A172 (cell line): ENCODE measurements around the gene EVA1A. TPM values are rescaled to one million over a fixed set of nuclear protein-coding genes. Genes with fewer than 3 reads are reported as not detected.

Experiments used
- DNase-seq: peaks from one replicate; pipeline ENCODE4 v3.0.0-alpha.2; 2015; ENCODE audit warnings: low spot score
- total RNA-seq: library from RNA; depleted of rRNA; stranded (reverse); fragments of >200 nt; shearing (Covaris generic); gene quantifications from 2 replicates; pipeline ENCODE4 v1.2.3, GENCODE V29; 2014

Gene EVA1A
- total RNA-seq, 1 experiment from 2014 or later, result 38.3 TPM

DNA sequence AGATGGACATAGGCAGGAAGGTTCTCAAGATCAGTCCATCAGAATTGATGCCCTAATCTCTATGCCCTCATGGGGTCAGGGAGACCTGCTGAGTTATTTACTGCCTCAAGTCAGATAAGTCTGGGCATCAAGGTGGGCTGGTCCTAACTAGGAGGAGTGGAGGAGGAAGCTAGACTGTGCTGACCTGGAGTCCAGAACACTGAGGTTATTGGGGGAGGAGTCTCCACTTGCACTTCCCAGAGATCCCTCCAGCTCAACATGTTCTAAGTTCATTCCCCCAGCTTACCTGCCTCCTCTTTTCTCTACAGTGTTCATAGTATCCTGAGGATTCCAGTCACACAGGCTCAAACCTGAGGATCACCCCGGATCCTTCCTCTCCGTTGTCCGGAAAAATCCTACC lies 19.3 kb downstream of the EVA1A start:
- no peak for DNase-seq

DNA sequence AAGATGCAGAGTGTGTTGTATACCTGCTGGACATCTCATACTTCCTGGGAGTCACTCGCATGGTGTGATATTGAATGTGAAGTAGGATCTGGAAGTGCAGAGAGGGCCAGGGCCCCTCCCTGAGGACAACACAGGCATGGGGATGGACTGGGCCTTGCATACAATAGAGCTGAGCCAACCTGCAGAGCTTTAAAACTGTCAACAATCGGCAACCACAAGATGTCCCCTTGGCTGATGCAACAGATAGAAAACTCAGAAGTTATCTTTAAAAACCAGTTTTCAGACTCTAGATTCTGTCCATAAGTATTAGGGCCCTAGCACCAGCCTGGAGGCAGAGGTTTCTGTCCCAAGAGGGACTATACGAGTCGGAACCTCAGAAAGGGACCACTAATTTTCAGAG lies 19.7 kb downstream of the EVA1A start:
- no peak for DNase-seq

DNA sequence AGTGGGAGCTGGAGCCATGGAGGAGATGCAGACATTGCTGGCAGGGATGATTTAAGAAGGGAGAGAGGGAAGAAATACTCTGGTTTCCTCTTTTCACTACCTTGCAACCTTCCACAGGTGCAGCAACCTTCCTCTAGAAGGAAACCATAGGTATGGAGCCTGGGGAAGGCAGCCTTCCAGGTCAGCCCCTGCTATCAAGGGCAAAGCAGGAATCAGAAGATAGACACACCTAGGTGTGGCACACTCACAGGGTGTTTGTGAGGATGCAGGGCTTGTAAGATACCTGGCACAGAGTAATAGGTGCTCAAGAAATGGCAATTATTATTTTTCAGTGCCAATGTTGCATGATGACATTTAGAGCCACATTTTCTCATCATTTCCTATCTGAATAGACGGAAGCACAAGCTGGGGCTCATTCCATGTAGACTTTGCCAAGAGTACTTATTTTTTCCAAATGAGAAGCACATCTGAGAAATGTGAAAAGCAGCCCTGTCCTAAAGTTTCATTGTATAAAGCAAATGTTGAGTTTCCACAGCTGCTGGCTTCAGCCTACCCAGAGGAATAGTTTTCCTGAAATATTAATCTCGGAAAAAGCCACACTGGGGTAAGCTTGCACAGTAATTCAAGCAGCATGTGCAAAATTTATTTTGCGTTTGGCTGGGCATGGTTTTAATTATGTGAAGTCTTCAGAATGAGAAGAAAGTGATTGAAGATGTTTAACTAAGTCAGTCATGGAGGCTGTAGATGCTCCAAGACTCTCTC lies 20.6 kb downstream of the EVA1A start:
- no peak for DNase-seq

DNA sequence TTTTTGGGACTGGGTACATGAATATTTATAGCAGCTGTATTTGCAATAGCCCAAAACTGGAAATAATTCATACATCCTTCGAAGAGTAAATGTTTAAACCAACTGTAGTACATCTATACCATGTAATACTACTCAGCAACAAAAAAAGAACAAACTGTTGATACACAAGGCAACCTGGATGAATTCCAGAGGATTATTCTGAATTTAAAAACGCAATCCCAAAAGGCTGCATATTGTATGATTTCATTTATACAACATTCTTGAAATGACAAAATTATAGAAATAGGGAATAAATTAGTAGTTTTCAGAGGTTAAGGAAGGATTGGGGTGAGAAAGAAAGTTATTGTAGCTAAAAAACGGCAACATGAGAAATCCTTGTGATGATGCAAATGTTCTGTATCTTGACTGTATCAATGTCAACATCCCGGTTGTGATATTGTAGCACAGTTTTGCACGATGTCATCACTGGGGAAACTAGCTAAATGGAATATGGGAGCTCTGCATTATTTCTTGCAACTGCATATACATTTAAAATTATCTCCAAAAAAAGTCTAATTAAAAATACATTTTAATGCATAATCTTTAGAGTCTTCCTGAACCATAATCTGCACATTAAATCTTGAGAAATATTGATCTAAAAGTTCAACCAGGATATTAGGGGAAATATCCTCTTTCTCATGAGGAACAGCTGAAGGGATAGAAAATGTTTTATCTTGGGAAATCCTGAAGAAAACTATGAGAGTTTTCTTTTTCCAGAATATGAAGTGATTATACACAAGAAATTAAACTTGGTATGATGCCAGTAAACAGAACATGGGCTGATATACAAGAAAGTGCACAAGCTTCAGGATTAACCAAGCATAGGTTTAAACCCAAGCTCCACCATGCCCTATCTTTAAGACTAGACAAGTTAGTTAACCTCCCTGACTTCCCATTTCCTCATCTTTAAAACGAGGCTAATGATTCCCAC lies 21.9 kb downstream of the EVA1A start:
- DNase-seq, result no peak

DNA sequence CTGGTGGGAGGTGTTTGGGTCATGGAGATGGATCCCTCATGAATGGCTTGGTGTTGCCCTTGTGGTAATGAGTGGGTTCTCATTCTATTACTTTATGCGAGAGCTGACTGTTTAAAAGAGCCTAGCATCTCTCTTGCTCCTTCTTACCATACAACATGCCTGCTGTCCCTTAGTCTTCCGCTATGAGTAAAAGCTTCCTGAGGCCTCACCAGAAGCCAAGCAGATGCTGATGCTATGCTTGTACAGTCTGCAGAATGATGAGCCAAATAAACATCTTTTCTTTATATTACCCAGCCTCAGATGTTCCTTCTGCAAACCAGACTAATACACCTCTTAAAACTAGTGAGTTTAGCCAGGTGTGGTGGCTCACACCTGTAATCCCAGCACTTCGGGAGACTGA lies 23.1 kb downstream of the EVA1A start:
- no peak for DNase-seq

DNA sequence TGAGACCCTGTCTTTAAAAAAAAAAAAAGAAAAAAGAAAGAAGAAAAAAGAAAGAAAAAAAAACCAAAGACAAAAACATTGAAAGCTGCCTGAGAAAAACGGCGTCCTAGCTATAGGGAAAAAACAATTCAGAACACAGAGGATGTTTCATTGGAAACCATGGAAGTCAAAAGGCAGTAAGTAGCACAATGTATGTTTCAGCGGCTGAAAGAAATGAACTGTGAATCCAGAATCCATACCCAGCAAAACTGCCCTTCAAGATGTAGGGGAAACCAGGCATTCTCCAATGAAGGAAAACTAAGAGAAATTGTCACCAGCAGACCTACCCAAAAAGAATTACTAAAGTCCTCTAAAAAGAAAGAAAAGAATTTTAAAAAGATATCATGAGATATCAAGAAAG lies 27.6 kb downstream of the EVA1A start:
- DNase-seq, result no peak

DNA sequence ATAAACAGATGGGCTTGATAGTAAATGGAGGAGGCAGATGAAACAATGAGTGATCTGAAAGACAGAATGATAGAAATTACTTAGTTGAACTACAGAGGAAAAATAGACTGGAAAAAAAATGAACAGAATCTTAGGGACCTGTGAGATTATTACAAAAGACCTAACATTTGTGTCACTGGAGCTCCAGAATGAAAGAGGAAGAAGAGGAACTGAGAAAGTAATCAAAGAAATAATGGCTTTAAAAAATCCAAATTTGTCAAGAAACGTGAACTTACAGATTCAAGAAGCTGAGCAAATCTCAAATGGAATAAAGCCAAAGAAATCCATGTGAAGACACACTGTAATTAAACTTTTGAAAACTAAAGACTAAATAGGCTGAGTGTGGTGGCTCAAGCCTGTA lies 28.3 kb downstream of the EVA1A start:
- no peak for DNase-seq

DNA sequence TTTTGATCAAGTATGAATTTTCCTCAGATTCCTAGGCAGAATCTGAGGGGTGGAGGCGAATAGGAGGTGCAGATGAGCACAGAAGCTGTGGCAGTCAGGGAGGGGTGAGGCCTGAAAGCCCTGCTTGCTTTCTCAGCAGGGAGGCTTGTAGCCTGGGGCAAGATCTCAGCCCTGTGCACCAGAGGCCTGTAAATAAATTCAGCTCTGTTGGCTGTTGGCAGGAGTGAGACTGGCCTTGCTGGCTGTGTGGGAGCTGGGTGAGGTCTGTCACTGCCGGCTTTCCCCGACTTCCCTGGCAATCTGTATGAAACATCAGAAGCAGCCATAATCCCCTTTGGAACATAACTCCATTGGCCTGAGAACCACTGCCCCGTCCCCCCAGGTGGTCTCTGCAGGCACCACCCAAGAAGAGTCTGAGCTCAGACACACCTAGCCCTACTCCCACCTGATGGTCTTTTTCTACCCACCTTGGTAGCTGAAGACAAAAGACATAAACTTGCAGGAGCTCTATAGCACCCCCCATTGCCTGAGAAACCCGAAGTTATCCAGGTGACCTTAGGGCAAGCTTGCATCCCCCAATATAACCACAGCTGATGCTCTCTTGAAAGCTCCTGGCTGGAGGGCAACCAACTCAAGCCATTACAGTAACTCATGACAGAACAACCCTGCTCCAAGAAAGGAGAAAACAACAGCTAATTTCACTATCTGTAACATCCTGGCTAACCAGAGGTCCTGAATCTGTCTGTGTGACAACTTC lies 32.3 kb downstream of the EVA1A start:
- DNase-seq, result peak; percentile 50

DNA sequence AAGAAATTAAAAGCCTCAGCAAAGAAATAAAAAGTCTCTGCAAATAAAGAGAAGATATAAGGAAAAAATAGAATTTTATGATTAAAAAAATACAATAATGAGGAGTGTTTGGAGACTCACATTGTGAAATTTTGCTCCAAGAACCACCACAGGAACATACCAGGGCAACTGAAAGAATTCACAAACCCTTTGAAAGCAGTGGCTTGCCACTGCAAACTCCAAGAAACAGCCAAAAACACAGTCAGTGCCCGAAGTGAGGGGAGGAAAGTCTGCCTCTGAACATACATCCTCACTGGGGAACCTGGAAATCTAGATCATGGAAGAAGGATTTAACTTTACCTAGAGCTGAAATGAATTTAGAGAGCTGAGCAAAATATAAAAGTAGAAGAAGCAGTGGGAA lies 33.1 kb downstream of the EVA1A start:
- DNase-seq, result no peak

DNA sequence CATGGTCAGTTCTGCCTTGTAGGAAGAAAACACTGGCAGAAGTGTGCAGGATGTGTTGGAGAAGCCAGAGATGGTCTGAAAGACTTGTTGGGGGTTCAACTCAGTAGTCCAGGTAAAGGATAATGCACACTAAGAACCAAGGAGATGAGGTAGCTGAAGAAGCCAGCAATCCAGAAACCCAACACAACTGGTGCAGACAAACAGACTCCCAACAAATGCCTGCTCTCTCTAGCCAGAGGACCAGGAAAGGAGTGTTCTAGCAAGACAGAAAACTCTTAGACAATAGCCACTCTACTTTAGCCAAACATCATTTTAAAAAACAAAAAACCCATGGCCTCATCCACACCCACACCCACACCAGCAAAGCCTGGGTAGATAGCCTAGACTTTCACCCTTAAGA lies 33.9 kb downstream of the EVA1A start:
- no peak for DNase-seq

DNA sequence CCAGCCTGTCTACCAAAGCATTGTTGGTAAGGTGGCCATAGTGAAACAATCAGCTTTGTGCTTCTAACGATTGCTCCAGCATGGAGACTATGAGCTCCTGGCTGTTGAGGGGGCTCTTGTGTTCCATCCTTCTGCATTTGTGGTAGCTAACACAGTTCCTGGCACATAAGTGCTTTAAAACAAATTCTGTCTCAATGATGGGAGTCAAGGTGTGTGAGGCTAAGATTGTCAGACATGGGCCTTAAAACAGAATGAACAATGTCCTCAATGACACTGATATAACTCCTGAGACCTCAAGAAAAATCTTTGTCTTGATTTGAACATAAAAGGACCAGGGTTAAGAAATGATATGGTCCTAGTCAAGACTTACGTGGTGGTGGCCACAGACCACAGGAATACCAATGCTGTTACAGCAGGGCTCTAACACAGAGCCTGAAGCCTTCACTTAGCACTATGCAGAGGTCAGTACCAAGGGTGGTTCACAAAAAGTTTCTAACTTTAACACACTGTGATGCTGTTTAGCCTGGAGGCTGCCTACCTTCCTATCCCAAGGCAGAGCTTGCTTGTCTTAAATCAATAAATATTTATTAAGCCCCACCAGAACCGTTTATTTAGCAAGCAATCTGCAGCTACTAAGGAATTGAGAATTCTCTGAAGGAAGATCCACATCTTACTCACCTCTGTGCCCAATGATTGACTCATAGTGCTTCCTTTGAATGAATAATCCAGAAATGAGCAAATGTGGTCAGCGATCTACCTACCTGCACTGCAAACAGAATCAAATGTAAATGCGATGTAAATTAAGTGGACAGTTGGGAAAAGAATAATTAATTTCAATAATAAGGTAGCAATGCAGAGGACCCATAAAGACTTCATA lies 35.1 kb downstream of the EVA1A start:
- no peak for DNase-seq

DNA sequence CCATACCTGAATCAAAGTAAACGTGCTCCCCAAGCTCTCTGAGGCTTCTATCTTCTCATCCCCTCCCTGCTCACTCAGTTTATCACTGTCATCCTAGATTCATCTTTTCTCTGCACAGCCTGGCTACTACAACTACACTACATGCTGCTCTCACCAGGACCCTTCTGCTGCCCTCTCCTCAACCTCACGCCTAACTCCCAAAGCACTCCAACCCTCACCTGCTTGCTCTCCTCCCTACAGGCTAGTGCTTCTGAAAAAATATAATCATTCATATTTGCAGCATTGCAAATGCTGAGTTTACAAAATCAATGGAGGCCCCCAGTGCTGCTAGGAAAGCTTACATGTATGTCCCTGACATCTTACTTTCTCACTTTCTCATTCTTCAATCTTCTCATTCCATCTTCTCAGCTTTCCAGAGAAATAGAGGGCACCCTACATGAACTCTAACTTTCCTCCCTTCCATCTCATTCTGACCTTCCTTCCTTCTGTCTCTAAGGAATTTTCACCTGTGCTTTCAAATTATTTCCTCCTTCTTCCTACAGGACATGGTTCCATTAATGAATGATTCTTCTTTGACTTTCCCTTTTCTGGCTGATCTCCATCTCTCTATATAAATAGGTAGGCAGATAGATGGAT lies 36.3 kb downstream of the EVA1A start:
- no peak for DNase-seq

DNA sequence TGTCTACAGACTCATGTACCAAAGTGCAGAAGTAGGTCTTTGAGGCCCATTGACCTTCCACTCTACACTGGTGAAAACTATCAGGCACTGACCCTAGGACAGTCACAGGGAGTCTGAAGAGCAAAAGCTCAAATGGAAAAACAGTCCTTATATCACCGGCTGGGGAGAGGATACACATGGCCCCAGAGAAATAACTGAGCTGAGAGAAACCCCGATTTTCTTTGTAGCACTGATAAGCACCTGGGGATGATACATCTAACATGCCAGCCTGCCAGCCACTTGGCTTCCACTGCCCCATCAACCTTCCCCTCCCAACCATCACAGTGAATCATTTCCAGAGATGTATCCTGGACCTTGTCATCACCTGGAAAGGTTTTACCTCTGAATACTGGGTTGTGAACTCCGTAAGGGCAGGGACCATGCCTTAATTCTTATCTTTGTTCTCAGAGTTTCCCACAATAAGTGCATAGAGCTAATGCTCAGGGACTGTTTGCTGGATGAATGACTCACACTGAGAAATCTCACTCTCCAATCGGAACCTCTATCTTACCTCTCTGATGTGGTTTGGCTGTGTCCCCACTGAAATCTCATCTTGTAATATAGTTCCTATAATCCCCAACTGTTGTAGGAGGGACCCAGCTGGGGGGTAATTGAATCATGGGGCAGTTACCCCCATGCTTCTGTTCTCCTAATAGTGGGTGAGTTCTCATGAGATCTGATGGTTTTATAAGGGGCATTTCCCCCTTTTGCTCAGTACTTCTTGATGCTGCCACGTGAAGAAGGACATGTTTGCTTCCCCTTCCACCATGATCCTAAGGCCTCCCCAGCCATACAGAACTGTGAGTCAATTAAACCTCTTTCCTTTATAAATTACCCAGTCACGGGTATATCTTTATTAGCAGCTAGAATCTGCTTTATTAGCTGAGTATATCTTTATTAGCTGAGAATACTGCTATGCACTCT lies 37.1 kb downstream of the EVA1A start:
- DNase-seq, result peak; percentile 98

DNA sequence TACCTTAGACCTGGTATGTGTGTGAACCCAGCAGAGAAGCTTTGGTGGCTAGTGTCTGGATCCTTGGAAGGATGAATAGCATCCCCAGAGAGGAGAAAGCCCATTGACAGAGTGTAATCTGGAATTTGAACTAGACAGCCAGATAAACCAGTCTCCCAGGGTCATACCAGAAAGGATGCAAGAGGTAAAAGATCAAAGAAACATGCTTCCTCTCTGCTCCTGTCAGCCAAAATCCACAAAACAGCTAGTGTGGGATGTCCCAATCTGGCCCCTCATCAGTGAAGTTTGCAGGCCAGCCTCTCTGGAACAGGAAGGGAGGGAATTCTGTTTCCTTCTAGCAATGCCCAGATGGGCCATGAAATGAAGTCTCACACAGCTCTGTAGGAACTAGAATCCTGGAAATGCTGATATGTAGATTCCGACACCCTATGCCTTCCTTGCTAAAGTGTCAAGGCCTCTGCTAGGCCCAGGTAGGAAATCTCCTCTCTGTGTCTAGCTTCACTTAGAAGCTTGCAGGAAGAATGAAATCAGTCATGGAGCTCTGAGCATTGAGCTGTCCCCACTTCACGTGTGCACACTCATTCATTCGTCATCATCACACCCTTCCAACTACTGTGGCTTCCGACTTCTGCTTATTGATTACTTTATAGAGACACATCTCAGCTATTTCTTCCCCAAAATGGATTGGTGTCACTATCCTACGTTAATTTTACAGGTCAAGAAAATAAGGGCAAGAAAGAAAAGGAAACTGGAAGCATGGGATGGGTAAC lies 38.0 kb downstream of the EVA1A start:
- no peak for DNase-seq

DNA sequence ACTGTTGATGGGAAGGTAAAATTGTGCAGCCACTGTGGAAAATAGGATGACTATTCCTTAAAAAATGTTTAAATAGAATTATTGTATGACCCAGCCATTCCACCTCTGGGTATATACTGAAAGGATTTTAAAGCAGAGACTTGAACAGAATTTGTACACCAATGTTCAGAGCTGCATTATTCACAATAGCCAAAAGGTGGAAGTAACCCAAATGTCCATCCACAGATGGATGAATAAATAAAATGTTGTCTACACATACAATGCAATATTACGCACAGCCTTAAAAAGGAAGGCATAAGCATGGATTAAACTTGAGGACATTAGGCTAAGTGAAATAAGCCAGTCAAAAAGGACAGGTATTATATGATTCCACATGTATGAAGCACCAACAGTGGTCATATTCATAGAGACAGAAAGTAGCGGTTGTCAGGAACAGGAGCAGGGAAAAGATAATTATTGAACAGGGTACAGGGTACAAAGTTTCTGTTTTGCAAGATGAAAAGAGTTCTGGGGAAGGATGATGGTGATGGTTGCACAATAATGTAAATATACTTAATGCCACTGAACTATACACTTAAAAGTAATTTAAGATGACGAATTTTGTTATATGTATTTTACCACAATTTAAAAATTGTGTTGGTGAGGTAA lies 39.4 kb downstream of the EVA1A start:
- DNase-seq, result no peak

DNA sequence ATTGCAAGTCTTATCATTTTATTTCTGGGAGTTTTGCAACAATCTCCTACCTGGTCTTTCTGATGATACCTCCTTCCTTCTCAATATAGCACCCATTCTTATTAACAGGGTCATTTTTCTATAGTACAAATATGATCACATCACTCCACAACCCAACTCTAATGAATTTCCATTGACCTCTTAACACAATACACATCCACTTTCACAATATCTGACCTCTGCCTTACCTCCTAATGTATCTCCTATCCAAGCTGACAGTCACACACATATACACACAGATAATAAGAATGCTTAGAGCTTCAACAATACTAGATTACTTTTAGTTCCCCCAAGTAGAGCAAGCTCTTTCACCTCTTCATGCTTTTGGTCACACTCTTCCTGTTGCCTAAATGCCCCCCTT lies 40.9 kb downstream of the EVA1A start:
- no peak for DNase-seq

DNA sequence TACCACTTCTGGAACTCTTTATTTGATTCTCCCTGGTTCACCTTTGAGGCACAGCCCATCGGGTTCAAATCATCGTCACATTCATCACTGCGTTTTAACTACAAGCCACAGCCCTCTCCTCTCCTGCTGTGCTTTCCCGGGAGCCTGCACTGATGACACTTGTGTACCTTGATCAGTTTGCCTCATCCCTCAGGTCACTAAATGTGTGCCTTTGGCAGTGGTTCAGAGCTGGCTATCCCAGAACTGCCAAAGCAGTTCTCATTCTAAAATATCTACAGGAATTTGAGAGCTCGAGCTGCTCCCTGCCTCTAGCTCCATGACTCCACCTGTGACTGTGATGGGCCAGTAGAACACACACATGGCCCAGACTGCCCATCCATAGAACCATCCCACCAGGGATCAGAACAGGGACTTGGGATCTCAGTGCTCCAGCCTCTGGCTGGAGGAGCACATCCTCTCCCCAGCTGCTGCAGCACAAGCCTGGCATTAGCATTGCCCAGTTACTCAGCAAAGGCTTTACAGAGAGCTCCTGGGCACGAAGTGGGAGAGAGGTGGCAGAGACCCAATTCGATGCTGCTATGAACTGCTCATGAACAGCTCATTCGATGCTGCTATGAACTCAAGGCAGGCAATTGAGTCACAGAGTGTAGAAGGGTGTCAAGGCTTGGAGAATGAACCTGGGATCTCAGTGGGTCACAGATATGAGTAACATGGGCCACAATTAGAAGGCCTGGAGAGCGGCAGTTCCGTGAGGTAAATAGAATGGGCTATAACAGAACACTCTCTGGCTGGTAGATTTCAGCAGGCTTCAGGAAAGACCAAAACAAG lies 41.9 kb downstream of the EVA1A start:
- DNase-seq, result no peak
